Stimulated activated naive CD4-positive, alpha-beta T cell (primary cell): ENCODE measurements around the gene DNAJB12.
"Not testable (repeated sequence)": the region's sequence is repeated elsewhere in the genome, so short reads cannot be mapped to it uniquely, and the experiment has no call there.

Source experiments
- DNase-seq, 6 experiments: peaks; one replicate each; lab custom pipeline; 2025; lab: John Stamatoyannopoulos, UW

DNAJB12 gene

GRCh38 chr10:72316748-72317435 is 37.8 kb downstream of the DNAJB12 start:
- peak in 5 of 6 experiments; percentile 34 to 69 (median 61) for DNase-seq

- no peak for DNase-seq
Measured at GRCh38 chr10:72316386-72316700, 38.4 kb downstream of the DNAJB12 start.

GRCh38 chr10:72315611-72316385 is 38.9 kb downstream of the DNAJB12 start:
- DNase-seq: no peak

- DNase-seq: no peak
Measured at GRCh38 chr10:72315054-72315453, 39.7 kb downstream of the DNAJB12 start.

- DNase-seq: no peak
Measured at GRCh38 chr10:72314263-72314662, 40.5 kb downstream of the DNAJB12 start.

- no peak for DNase-seq
Measured at GRCh38 chr10:72312865-72313391, 41.8 kb downstream of the DNAJB12 start.

GRCh38 chr10:72311667-72312066 is 43.1 kb downstream of the DNAJB12 start:
- no peak for DNase-seq

GRCh38 chr10:72310636-72311035 is 44.1 kb downstream of the DNAJB12 start:
- no peak for DNase-seq

- DNase-seq: no peak
Measured at GRCh38 chr10:72310241-72310633, 44.5 kb downstream of the DNAJB12 start.

GRCh38 chr10:72309290-72310240 is 45.2 kb downstream of the DNAJB12 start:
- DNase-seq: no peak

- no peak for DNase-seq
Measured at GRCh38 chr10:72308320-72308987, 46.3 kb downstream of the DNAJB12 start.

GRCh38 chr10:72307711-72308110 is 47.0 kb downstream of the DNAJB12 start:
- not testable (repeated sequence) for DNase-seq

- no peak for DNase-seq
Measured at GRCh38 chr10:72306215-72306760, 48.4 kb downstream of the DNAJB12 start.

- no peak for DNase-seq
Measured at GRCh38 chr10:72303424-72304128, 51.1 kb downstream of the DNAJB12 start.

- DNase-seq: no peak
Measured at GRCh38 chr10:72298592-72299519, 55.9 kb downstream of the DNAJB12 start.

- DNase-seq: peak; percentile 60 to 78 (median 70)
Measured at GRCh38 chr10:72297805-72298591, 56.7 kb downstream of the DNAJB12 start.

GRCh38 chr10:72297281-72297804 is 57.4 kb downstream of the DNAJB12 start:
- DNase-seq: peak; percentile 84 to 98 (median 94)

GRCh38 chr10:72296829-72297280 is 57.9 kb downstream of the DNAJB12 start:
- DNase-seq: not testable (repeated sequence)
